ENCODE data around the gene SCYL2.
"Not testable (repeated sequence)": the region's sequence is repeated elsewhere in the genome, so short reads cannot be mapped to it uniquely, and the experiment has no call there.

SCYL2 gene

GRCh38 chr12:100329800-100330199 lies 62.8 kb downstream of the SCYL2 start:
- DNase-seq: no peak

DNA sequence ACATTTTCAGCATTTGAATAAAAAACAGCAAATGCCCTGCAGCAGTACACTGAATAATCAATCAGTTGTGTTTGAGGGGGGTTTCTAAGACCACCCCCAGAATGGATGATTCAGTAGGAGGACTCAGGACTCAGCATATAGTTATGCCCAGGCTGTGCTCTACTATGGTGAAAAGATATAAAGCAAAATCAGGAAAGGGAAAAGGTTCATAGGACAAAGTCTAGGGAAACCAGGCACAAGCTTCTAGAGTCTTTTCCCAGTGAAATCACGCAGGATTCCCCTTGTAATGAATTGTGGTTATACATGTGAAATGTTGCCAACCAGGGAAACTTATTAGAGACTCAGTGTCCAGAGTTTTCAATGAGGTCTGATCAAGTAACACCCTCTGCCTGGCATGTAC lies 64.9 kb downstream of the SCYL2 start:
- no peak for DNase-seq

GRCh38 chr12:100332852-100333251 lies 65.9 kb downstream of the SCYL2 start:
- DNase-seq: no peak

GRCh38 chr12:100337299-100337698 lies 70.3 kb downstream of the SCYL2 start:
- no peak for DNase-seq

DNA sequence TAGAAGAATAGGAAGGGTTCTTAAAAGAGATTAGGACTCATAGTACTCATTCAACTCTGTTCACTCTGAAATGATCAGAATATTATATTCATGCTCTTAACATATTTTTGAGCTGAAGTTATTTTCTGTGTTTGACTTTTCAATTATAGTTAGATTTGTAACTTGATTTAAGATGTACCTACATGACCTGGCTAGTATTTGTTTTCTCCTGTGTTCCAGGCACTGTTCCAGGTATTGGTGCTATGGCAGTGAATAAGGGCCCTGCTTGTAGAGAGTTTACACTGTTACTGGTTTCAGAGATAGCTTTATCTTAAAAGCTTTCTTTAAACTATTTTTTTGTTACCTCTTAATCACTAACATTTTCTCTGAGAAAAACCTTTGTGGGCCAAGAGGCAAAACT lies 70.8 kb downstream of the SCYL2 start:
- DNase-seq: no peak

DNA sequence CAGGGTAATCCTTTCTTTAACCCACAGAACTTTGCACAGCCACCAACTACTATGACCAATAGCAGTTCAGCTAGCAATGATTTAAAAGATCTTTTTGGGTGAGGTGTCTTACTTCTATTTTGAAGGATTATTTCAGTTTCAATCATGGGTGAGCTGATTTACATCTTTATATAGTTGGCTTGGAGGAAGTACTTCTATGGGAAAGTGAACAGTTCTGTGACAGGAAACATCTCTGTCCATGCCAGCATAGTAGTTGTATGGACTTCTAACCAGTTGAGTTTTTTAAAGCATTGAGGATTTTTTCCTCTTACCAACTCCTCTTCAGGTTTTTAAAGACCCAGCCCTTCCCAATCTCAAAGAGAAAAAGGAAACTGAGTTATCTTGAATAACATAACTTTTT lies 72.1 kb downstream of the SCYL2 start:
- DNase-seq: no peak

DNA sequence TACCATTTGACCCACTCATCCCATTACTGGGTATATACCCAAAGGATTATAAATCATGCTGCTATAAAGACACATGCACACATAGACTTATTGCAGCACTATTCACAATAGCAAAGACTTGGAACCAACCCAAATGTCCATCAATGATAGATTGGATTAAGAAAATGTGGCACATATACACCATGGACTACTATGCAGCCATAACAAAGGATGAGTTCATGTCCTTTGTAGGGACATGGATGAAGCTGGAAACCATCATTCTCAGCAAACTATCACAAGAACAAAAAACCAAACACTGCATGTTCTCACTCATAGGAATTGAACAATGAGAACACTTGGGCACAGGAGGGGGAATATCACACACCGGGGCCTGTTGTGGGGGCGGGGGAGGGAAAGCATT lies 75.9 kb downstream of the SCYL2 start:
- not testable (repeated sequence) for DNase-seq

- DNase-seq: not testable (repeated sequence)
Observed at GRCh38 chr12:100344351-100344750, 77.4 kb downstream of the SCYL2 start.

- DNase-seq: no peak
Observed at GRCh38 chr12:100345020-100345767, 78.2 kb downstream of the SCYL2 start.

DNA sequence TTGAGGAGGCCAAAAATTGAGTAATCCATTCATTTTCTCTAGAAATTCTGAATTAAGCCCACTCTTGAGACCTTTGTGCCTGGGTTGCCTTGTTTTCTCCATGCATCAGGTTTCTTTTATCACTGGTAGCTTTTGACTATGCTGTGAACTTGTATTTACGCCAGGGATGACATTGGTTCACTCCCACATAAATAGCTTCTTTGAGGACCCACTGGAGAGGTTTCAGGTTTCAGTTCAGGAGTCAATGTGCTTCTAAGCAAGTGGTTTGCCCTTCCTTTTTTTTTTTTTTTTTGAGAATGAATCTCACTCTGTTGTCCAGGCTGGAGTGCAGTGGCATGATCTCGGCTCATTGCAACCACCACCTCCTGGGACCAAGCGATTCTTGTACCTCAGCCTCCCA lies 79.7 kb downstream of the SCYL2 start:
- DNase-seq: no peak

- no peak for DNase-seq
Observed at GRCh38 chr12:100348657-100349454, 81.9 kb downstream of the SCYL2 start.

- no peak for DNase-seq
Observed at GRCh38 chr12:100356644-100357223, 89.8 kb downstream of the SCYL2 start, which contains the start of gene SLC17A8. Gene SLC17A8, plus strand, starts transcription at chr12:100357074. Its CDS starts 318 bp downstream, at chr12:100357392.

GRCh38 chr12:100359248-100359647 lies 92.3 kb downstream of the SCYL2 start:
- no peak for DNase-seq

DNA sequence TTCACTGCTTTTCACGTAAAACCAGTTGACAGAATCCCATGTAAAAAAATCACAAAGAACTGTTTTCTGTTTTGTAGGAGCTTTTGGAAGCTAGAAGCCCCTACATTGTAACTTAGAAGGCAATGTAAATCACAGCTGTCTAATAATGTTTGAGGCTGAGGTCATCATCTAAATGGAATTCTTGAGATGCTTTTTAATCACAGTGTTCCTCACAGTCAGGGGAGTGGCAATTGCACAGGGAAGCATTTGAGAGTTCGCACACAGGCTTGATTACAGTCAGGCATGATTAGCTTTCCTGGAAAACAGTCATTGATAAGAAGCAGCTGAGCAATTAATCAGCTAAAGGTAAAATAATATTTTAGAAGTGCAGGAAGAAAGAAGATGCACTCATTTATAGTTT lies 92.8 kb downstream of the SCYL2 start:
- no peak for DNase-seq

- no peak for DNase-seq
Observed at GRCh38 chr12:100360450-100360849, 93.5 kb downstream of the SCYL2 start.

GRCh38 chr12:100364324-100364723 lies 97.3 kb downstream of the SCYL2 start:
- no peak for DNase-seq

GRCh38 chr12:100365411-100365810 lies 98.4 kb downstream of the SCYL2 start:
- no peak for DNase-seq

- DNase-seq: no peak
Observed at GRCh38 chr12:100368066-100368465, 101.1 kb downstream of the SCYL2 start.

DNA sequence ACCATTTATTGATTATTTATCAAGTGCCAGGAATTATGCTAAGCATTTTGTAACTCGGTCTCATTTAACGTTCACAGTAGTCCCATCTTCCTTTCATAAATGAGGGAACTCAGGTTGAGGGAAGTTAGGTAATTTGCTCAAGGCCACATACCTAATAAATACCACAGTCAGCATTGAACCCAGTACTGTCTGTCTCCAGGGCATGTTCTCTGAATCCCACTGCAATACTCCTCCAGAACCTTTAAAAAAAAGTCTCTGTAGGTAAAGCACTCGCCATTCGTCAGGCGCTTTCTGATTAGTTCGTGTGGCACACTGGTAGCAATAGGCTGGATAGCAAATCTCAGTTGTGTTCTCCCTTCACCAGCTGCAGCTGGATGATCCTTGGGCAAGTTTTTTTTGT lies 104.2 kb downstream of the SCYL2 start:
- DNase-seq: no peak

GRCh38 chr12:100372853-100373640 lies 106.1 kb downstream of the SCYL2 start:
- DNase-seq: no peak

- no peak for DNase-seq
Observed at GRCh38 chr12:100375038-100375735, 108.2 kb downstream of the SCYL2 start.

DNA sequence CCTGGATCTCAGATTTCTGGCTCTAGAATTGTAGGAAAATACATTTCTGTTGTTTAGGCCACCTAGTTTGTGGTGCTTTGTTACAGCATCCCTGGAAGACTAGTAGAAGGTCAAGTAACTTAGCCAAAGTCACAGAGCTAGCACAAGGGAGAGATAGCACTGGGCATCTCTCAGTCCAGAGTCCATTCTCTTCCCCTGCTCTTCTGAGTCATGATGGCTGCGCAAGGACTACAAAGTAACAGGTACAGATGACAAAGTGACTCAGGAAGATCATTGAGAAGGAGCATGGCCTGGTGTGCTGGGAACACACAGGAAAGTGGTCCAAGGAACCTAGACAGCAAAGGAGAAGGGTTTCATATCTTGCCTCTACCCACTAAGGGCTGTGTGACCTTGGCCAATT lies 109.2 kb downstream of the SCYL2 start:
- DNase-seq: no peak

Measured in T-helper 1 cell (primary cell).